Panc1 (cell line): ENCODE data around the gene KRTAP19-8. TPM values are rescaled to one million over a fixed set of nuclear protein-coding genes. Genes with fewer than 3 reads are reported as not detected.

Experiments
- ATAC-seq: fragments of 200-7000 bp; cut with Tn5 transposase; 2 replicates; pipeline ENCODE4 v1.9.1; 2020; ENCODE audit warnings: mild to moderate bottlenecking, moderate library complexity
- BruUV-seq: library from RNA; stranded (reverse); fragments of 400-500 nt; replicated peaks from 2 replicates; lab custom pipeline; 2021; lab: Mats Ljungman, UMichigan
- CTCF ChIA-PET: fragments of 300-600 bp; sonication (Branson Sonifier 250); formaldehyde crosslinking; loops from one replicate; lab custom pipeline; 2022; ENCODE audit warnings: antibody characterized with exemption; lab: Charles Lee
- POLR2A ChIA-PET: fragments of 300-600 bp; sonication (Branson Sonifier 250); formaldehyde crosslinking; loops from one replicate; lab custom pipeline; 2022; ENCODE audit warnings: antibody characterized with exemption; lab: Charles Lee
- DNase-seq: peaks from one replicate; pipeline ENCODE4 v3.0.0-alpha.2; 2010; ENCODE audit warnings: low read depth, low spot score
- H3K27ac ChIP-seq: 2 replicates; pipeline ENCODE4 v1.5.1; 2011; ENCODE audit warnings: mild to moderate bottlenecking, low read length, inconsistent platforms
- H3K27me3 ChIP-seq: fragments of 200-500 bp; sonication (Bioruptor generic); 2 replicates; pipeline ENCODE4 v1.6.0; 2014; ENCODE audit warnings: low read length, inconsistent platforms; ENCODE audit not compliant: control insufficient read depth, insufficient read depth
- H3K36me3 ChIP-seq: fragments of 200-500 bp; sonication (Bioruptor generic); 2 replicates; pipeline ENCODE4 v1.5.1; 2014; ENCODE audit warnings: inconsistent platforms, mild to moderate bottlenecking, low read length, moderate library complexity; ENCODE audit not compliant: control insufficient read depth, insufficient read depth
- H3K4me1 ChIP-seq: 2 replicates; pipeline ENCODE4 v1.5.1; 2011; ENCODE audit warnings: inconsistent platforms, mild to moderate bottlenecking, low read length, moderate library complexity; ENCODE audit not compliant: control insufficient read depth, insufficient read depth
- H3K4me3 ChIP-seq, 2 experiments: 2 replicates each; pipeline ENCODE4 v1.5.1; 2011 to 2012; ENCODE audit warnings: low read depth in 2 of 2, low read length in 2 of 2, mild to moderate bottlenecking in 2 of 2, inconsistent platforms in 1 of 2, moderate library complexity in 1 of 2
- H3K9me3 ChIP-seq: fragments of 200-500 bp; sonication (Bioruptor generic); 2 replicates; pipeline ENCODE4 v1.5.1; 2014; ENCODE audit warnings: low read depth, mild to moderate bottlenecking, inconsistent platforms, low read length, moderate library complexity; ENCODE audit not compliant: control insufficient read depth, insufficient read depth
- POLR2AphosphoS5 ChIP-seq: IDR thresholded peaks from 2 replicates; pipeline ENCODE4 v1.6.1; 2012; ENCODE audit warnings: mild to moderate bottlenecking, low read depth, low read length, moderate library complexity
- SIN3A ChIP-seq: IDR thresholded peaks from 2 replicates; pipeline ENCODE4 v1.6.1; 2012; ENCODE audit warnings: low read depth, mild to moderate bottlenecking, low read length, moderate library complexity, borderline replicate concordance; ENCODE audit not compliant: insufficient read depth
- TCF7L2 ChIP-seq: IDR thresholded peaks from 2 replicates; pipeline ENCODE4 v1.6.1; 2011; ENCODE audit warnings: mild to moderate bottlenecking, low read depth, low read length, inconsistent platforms
- in situ Hi-C: cut with HindIII; loops from 2 replicates; pipeline ENCODE4 v1.10.0; 2016; ENCODE audit warnings: low sequenced_read_pairs, low pct_unique_long_range_greater_than_20kb
- intact Hi-C: fragments of 100-400 bp; cut with micrococcal nuclease; formaldehyde crosslinking; loops from one replicate; pipeline ENCODE4 v1.10.0; 2022; ENCODE audit not compliant: unreplicated experiment
- total RNA-seq: library from RNA; stranded (reverse); gene quantifications from one replicate; pipeline ENCODE4 v1.2.1, GENCODE V29; 2021; ENCODE audit not compliant: unreplicated experiment
- TF ChIP-seq, protein P1 (sequence below): fragments of 450-650 bp; IDR thresholded peaks from 2 replicates; pipeline ENCODE4 v1.5.1; 2017; ENCODE audit warnings: mild to moderate bottlenecking
- TF ChIP-seq, protein P2 (sequence below), 2 experiments: IDR thresholded peaks; 2 replicates each; pipeline ENCODE4 v1.6.1; 2011 to 2012; ENCODE audit warnings: low read depth in 2 of 2, control low read depth in 1 of 2, low read length in 1 of 2, mild to moderate bottlenecking in 1 of 2, moderate library complexity in 1 of 2; ENCODE audit not compliant: insufficient read depth in 1 of 2

KRTAP19-8 gene
- total RNA-seq, 1 experiment from 2014 or later: not detected

DNA sequence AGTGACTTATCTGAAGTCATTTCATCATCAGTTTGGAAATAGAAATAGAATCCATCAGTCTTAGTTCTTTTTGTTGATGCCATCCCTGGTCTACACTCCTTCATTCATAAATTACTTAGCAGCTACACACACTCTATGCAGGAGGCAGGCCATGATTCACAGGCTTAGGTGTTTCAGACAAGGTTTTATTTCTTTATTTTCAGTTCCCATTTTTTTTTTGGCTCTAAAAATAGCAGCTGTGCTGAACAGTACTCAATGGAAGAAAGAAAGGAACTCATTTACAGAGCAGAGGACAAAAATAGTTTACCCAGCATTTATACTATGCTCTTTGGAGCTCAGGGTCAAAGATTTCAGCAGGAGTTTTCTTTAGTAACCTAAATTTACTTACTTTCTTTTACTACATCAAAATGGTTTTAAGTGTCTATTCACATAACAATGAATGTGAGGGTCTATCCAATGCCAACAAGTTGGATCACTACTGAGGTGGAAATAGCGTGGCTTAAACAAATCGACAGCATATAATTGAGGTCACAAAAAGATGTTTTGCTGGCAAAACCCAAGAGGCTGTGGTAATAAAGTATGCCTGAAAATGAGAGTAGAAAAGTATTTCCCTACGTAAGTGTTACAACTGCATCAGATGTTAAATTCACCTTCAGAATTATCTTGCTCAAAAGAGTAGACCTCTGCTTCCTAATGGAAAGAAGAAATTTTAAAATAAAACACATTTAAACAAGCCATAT lies 7.7 kb downstream of the KRTAP19-8 start:
- POLR2A ChIA-PET: no interaction called here
- no peak for TF ChIP-seq TCF7L2
- TF ChIP-seq, protein P1, sequence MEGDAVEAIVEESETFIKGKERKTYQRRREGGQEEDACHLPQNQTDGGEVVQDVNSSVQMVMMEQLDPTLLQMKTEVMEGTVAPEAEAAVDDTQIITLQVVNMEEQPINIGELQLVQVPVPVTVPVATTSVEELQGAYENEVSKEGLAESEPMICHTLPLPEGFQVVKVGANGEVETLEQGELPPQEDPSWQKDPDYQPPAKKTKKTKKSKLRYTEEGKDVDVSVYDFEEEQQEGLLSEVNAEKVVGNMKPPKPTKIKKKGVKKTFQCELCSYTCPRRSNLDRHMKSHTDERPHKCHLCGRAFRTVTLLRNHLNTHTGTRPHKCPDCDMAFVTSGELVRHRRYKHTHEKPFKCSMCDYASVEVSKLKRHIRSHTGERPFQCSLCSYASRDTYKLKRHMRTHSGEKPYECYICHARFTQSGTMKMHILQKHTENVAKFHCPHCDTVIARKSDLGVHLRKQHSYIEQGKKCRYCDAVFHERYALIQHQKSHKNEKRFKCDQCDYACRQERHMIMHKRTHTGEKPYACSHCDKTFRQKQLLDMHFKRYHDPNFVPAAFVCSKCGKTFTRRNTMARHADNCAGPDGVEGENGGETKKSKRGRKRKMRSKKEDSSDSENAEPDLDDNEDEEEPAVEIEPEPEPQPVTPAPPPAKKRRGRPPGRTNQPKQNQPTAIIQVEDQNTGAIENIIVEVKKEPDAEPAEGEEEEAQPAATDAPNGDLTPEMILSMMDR: no peak
- TF ChIP-seq, protein P2, sequence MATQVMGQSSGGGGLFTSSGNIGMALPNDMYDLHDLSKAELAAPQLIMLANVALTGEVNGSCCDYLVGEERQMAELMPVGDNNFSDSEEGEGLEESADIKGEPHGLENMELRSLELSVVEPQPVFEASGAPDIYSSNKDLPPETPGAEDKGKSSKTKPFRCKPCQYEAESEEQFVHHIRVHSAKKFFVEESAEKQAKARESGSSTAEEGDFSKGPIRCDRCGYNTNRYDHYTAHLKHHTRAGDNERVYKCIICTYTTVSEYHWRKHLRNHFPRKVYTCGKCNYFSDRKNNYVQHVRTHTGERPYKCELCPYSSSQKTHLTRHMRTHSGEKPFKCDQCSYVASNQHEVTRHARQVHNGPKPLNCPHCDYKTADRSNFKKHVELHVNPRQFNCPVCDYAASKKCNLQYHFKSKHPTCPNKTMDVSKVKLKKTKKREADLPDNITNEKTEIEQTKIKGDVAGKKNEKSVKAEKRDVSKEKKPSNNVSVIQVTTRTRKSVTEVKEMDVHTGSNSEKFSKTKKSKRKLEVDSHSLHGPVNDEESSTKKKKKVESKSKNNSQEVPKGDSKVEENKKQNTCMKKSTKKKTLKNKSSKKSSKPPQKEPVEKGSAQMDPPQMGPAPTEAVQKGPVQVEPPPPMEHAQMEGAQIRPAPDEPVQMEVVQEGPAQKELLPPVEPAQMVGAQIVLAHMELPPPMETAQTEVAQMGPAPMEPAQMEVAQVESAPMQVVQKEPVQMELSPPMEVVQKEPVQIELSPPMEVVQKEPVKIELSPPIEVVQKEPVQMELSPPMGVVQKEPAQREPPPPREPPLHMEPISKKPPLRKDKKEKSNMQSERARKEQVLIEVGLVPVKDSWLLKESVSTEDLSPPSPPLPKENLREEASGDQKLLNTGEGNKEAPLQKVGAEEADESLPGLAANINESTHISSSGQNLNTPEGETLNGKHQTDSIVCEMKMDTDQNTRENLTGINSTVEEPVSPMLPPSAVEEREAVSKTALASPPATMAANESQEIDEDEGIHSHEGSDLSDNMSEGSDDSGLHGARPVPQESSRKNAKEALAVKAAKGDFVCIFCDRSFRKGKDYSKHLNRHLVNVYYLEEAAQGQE (IDR thresholded peaks at IDR 0.05; ENCODE audit: insufficient read depth in 1 of 2, low read depth in 2 of 2, low read length in 1 of 2): no peak
- no peak for TF ChIP-seq POLR2AphosphoS5
- no peak for TF ChIP-seq SIN3A
- intact Hi-C loops (no loop called here), in situ Hi-C loops (no loop called here)
- H3K27me3 ChIP-seq: no peaks in the 10 kb centered on the region
- ATAC-seq (no peak), DNase-seq (no peak)
- no TSS peak for BruUV-seq
- no peaks in the 10 kb centered on the region for H3K9me3 ChIP-seq
- no peak overlapping the region for H3K4me3 ChIP-seq
- no peaks in the 10 kb centered on the region for H3K36me3 ChIP-seq
- no peaks in the 10 kb centered on the region for H3K4me1 ChIP-seq
- no peak overlapping the region for H3K27ac ChIP-seq
- CTCF ChIA-PET: no interaction called here

DNA sequence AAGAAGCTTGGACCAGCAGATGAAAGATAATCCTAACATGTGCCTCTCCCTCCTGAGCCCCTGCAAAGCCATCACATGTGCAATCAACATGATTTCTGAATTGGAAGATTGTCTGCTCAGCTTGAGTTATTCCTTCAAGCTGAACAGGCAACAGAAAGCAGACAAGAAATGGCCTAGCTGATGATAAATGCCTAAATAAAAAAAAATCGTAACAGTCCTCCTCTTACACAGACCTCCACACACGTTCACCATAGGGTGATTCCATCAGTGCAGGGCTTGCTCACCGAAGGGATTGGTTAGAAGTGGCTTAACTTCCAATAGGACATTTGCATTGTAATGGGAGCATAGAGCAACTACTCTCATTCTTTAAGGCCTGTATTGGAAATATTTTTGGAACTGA lies 14.6 kb downstream of the KRTAP19-8 start:
- Histone ChIP-seq H3K27me3 (no peaks in the 10 kb centered on the region), H3K9me3 (no peaks in the 10 kb centered on the region), H3K4me3 (no peak overlapping the region), H3K36me3 (no peaks in the 10 kb centered on the region), H3K27ac (no peak overlapping the region), H3K4me1 (no peaks in the 10 kb centered on the region)
- BruUV-seq: no TSS peak
- ATAC-seq: no peak
- no peak for DNase-seq
- in situ Hi-C loops (no loop called here), intact Hi-C loops (no loop called here)
- ChIA-PET CTCF (no interaction called here), POLR2A (no interaction called here)
- TF ChIP-seq SIN3A (no peak), POLR2AphosphoS5 (no peak), TCF7L2 (no peak)
- TF ChIP-seq, protein P1: no peak
- TF ChIP-seq, protein P2 (IDR thresholded peaks at IDR 0.05; ENCODE audit: insufficient read depth in 1 of 2, low read depth in 2 of 2, low read length in 1 of 2): no peak
